Progenitor cell of endocrine pancreas (in vitro differentiated cells): ENCODE measurements around the gene C4orf36. TPM values are rescaled to one million over a fixed set of nuclear protein-coding genes. Genes with fewer than 3 reads are reported as not detected.

ENCODE experiments used
- DNase-seq: peaks from one replicate; pipeline ENCODE4 v3.0.0; 2021; ENCODE audit warnings: low spot score; ENCODE audit not compliant: unreplicated experiment
- H3K27ac Mint-ChIP-seq: 2 replicates; pipeline ENCODE4 v1.8.0; 2021; ENCODE audit warnings: mild to moderate bottlenecking, moderate library complexity, mixed read lengths
- H3K27me3 Mint-ChIP-seq: 2 replicates; pipeline ENCODE4 v1.8.0; 2021; ENCODE audit warnings: mixed read lengths
- H3K36me3 Mint-ChIP-seq: 2 replicates; pipeline ENCODE4 v1.8.0; 2022; ENCODE audit warnings: mixed read lengths; ENCODE audit not compliant: insufficient read depth
- H3K4me1 Mint-ChIP-seq: 2 replicates; pipeline ENCODE4 v1.8.0; 2021; ENCODE audit warnings: low read depth, mixed read lengths
- H3K4me3 Mint-ChIP-seq: 2 replicates; pipeline ENCODE4 v1.8.0; 2021; ENCODE audit warnings: low read depth, mild to moderate bottlenecking, moderate library complexity, mixed read lengths
- H3K9me3 Mint-ChIP-seq: 2 replicates; pipeline ENCODE4 v1.8.0; 2021; ENCODE audit warnings: low read depth, mixed read lengths
- CTCF ChIP-seq: fragments of 200-600 bp; sonication (generic); IDR thresholded peaks from one replicate; pipeline ENCODE4 v1.5.0; 2021; ENCODE audit warnings: antibody characterized with exemption, mild to moderate bottlenecking; ENCODE audit not compliant: unreplicated experiment
- total RNA-seq: library from RNA; stranded (reverse); gene quantifications from 2 replicates; pipeline ENCODE4 v1.2.1, GENCODE V29; 2021

C4orf36 gene
- total RNA-seq, 1 donor from 2014 or later, result 2.0 TPM

- no peak for TF ChIP-seq CTCF
- Mint-ChIP-seq H3K4me1 (peaks cover 2% of the 10 kb centered on the region), H3K27ac (no peak within 1 kb of the TSS), H3K4me3 (no peak within 1 kb of the TSS), H3K36me3 (no peaks in the 10 kb centered on the region), H3K27me3 (peaks cover 2% of the 10 kb centered on the region), H3K9me3 (peaks cover 4% of the 10 kb centered on the region)
- no peak for DNase-seq
Observed at GRCh38 chr4:86848732-86849619, 43.2 kb downstream of the C4orf36 start, which contains the start of gene SLC10A6. Gene SLC10A6, minus strand, starts transcription at chr4:86849384. Its CDS starts 269 bp downstream, at chr4:86849115.

GRCh38 chr4:86848136-86848535 is 44.1 kb downstream of the C4orf36 start:
- DNase-seq, result no peak
- H3K27me3 Mint-ChIP-seq, result peaks cover 2% of the 10 kb centered on the region
- TF ChIP-seq CTCF, result no peak
- H3K27ac Mint-ChIP-seq, result no peak overlapping the region
- peaks cover 4% of the 10 kb centered on the region for H3K9me3 Mint-ChIP-seq
- H3K4me3 Mint-ChIP-seq, result no peak overlapping the region
- no peaks in the 10 kb centered on the region for H3K36me3 Mint-ChIP-seq
- H3K4me1 Mint-ChIP-seq, result peaks cover 2% of the 10 kb centered on the region

DNA sequence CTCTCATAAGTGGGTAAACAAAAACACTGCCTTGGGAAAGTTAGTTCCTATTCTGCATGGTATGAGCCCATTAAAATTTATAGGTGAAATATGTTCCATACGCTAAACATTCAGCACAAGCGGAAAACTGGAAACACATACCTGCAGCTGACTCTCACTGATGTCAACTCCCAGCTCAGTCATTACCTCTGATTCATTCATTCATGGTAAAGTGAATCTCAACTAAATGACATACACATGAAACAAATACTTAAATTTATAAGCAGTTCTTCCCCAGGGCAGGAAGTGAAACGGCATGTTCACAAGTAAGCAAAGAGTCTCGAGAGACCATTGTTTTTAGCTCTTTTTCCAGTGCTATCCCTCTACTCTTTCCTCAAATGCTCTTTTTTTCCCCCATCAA is 44.7 kb downstream of the C4orf36 start:
- H3K36me3 Mint-ChIP-seq, result no peaks in the 10 kb centered on the region
- no peak overlapping the region for H3K4me3 Mint-ChIP-seq
- no peak for TF ChIP-seq CTCF
- no peak for DNase-seq
- H3K4me1 Mint-ChIP-seq, result peaks cover 2% of the 10 kb centered on the region
- H3K27ac Mint-ChIP-seq, result no peak overlapping the region
- peaks cover 2% of the 10 kb centered on the region for H3K27me3 Mint-ChIP-seq
- H3K9me3 Mint-ChIP-seq, result peaks cover 4% of the 10 kb centered on the region

DNA sequence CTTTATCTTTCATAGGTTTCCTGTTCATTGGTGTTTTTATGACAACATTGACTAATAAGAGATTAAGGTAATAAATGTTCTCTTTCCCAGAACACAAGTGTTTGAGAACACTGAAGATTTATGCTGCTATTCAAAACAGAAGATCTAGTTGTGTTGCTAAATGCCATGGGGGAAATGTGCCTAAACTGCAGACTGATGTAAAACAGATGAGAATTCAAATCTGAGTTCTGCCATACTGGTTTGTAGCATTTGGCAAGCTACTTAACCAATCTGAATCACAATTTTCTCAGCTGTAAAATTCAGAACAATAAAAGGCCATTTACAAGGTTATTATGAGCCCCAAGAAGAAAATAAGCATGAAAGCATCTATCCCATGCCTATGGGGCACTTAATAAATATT is 45.3 kb downstream of the C4orf36 start:
- no peak for TF ChIP-seq CTCF
- Mint-ChIP-seq H3K36me3 (no peaks in the 10 kb centered on the region), H3K27me3 (peaks cover 2% of the 10 kb centered on the region), H3K4me1 (peaks cover 2% of the 10 kb centered on the region), H3K4me3 (no peak overlapping the region), H3K9me3 (peaks cover 4% of the 10 kb centered on the region), H3K27ac (no peak overlapping the region)
- DNase-seq, result no peak

DNA sequence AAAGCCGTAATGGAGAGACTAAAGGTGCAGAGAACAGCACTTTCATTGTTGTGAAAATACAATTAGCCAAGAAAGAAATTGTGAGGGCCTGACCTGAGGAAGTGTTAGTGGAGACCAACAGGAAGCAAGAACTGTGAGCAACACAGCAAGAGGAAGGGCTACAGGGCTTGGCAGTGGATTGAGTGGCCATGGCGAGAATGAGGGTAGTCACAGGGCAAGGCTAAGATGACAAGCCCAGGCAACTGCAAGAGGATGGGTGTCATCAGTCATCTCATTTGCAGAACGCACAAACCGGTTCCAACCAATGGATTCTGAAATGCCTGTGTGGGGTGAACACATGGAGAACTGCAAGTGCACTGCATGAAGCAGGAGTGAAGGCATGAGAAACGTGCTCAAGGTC is 46.6 kb downstream of the C4orf36 start:
- H3K4me3 Mint-ChIP-seq, result no peak overlapping the region
- peaks cover 2% of the 10 kb centered on the region for H3K4me1 Mint-ChIP-seq
- H3K36me3 Mint-ChIP-seq, result no peaks in the 10 kb centered on the region
- no peak overlapping the region for H3K27ac Mint-ChIP-seq
- no peak for TF ChIP-seq CTCF
- H3K27me3 Mint-ChIP-seq, result peaks cover 2% of the 10 kb centered on the region
- DNase-seq, result no peak
- peaks cover 4% of the 10 kb centered on the region for H3K9me3 Mint-ChIP-seq
